GM19240 (cell line): Measurements from ENCODE around the gene EHBP1.

Experiments used
- DNase-seq: peaks from one replicate; pipeline ENCODE4 v3.0.0; 2011; ENCODE audit warnings: low spot score; ENCODE audit not compliant: insufficient read length

EHBP1 gene

GRCh38 chr2:62783679-62784078, 78.2 kb downstream of the EHBP1 start:
- DNase-seq: no peak

- DNase-seq: no peak
Measured at GRCh38 chr2:62784341-62784740, 78.8 kb downstream of the EHBP1 start.

DNA sequence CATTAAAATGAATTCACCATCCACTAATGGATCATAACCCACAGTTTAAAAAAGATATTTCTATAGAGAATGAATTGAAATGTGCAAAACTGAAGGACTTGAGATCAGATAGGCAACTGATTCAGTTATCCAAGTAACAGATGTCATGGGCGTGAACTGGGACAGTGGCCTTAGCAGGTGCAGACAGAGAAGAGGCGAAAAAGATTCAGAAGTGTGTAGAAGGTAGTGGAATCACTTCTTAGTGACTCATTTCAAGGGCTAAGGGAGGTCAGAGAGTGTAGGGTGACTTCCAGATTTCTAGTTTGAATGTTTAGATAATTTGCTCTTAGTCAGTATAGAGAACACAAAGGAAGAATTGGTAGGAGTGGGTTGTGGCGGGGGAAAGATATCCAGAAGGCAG, 79.7 kb downstream of the EHBP1 start:
- DNase-seq: no peak

DNA sequence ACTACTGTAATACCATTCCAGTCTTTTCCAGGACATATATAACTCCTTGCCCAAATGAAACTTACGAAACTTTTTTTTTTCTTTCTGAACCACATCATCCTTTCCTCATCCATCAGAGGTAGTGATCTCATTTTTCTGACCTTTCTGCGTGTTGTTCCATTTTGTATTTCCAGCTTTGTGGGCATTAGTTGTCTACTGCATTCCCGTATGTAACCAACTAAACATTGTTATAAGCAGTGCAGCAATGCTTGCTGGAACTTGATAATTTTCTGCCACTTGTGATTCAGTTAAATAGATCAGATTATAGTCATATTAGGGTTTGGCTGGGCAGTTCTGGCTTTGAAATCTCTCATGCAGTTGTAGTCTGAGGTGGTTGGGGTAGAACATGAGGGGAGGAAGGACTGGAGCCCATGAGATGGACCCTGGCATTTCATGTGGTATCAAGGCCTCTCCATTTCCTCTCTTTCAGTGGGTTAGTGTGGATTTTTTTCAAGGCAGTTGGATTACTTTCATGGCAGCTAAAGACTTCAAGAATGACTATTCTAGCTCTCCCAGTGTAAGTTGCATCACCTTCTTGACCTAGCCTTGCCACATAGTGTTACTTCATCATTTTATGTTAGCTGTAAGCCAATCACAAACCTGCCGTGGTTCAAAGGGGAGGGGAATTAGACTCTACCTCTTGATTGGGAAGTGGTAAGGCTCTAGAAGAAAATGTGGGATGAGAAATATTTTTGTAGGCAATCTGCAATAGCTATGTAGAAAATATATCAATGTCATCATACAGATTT, 80.5 kb downstream of the EHBP1 start:
- no peak for DNase-seq

- DNase-seq: no peak
Measured at GRCh38 chr2:62787386-62787785, 81.9 kb downstream of the EHBP1 start.

DNA sequence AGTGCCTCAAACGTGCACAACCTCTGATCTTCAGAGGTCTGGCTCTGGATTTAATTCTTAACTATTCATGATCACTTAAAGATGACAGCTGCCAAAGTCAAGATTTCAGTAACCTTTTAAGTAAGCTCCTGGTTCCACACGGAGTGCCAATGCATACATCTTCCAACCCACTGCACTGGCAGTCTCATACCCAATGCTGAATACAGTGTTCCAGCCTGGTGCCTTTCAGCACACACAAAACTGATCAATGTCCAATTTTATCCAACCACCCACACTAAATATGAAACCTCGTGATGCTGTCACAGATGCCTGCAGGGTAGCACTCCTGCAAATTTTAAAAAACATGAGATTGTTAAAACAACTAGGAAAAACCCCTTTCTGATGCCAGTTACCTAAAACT, 84.0 kb downstream of the EHBP1 start:
- DNase-seq: no peak

DNA sequence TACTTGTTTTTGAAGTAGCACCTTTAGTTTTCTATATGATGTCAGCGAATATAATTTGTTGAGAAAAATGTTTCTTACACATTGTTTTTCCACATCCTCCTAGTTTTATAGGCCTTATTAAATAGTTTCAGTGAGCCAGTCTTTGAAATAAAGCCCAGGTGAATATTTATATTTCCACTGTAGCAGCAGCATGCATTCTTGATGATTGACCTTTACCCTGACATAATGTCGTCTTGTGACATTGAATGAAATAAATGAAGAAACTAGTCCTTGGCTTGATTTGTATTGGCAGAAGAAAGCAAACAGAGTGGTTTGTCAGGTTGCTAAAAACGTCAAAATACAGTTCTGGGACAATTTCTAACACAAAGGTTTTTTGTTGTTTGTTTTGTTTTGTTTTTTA, 84.4 kb downstream of the EHBP1 start:
- DNase-seq: no peak

GRCh38 chr2:62792408-62792807, 86.9 kb downstream of the EHBP1 start:
- no peak for DNase-seq

DNA sequence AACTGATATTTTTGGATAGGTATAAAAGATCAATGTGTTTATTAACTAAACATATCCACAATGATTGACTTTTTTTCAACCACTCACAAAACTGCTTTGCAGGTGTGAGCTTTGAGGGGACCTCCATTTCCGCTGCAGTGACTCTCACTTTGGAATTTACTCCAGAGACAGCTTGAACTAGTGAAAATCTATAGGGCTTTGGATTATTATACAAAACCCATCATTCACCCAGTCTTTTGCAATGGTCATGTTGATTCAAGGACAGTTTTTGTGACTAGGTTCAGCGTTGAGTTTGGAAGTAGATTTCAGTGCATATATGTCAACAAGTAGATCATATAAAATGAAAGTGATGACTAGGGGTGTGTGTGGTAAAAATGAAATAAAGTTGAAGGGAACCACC, 87.7 kb downstream of the EHBP1 start:
- DNase-seq: no peak

GRCh38 chr2:62794791-62795190, 89.3 kb downstream of the EHBP1 start:
- DNase-seq: no peak

GRCh38 chr2:62795341-62795740, 89.8 kb downstream of the EHBP1 start:
- no peak for DNase-seq

DNA sequence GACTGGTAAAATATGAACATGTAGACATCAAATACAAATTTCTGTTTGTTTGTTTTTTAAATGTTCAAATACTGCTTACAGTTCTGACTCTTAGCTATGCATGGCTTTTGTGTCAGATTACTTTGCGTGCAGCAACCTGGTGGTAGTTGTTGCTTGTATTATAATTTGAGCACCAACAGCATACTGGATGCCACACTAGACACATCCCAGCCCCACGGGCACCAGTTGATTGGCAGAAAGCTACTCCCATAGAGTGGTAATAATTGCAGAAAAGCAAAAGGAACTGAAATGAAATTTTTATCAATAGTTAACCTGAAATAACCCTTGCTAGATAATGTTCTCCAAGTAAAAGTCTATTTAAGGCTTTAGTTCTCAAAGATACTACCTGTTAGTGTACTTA, 91.6 kb downstream of the EHBP1 start:
- no peak for DNase-seq

- no peak for DNase-seq
Measured at GRCh38 chr2:62800618-62801017, 95.1 kb downstream of the EHBP1 start.

DNA sequence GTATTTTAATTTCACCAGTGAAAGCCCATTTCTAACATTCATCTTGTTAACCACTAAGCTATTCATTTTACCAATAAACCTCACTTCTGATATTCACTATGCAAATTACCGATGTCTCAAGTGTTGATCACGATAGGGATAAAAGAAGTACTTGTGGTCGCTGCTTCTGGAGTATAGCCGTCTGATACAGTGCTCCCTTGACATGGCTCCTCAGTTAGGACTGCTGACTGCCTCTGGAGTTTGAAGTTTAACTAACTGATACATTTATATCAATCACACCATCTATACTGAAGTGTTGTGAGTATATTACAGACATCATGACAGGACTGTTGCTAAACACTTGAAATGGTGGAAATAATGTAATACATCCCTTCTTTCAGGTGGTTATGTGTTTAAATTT, 95.6 kb downstream of the EHBP1 start:
- no peak for DNase-seq

DNA sequence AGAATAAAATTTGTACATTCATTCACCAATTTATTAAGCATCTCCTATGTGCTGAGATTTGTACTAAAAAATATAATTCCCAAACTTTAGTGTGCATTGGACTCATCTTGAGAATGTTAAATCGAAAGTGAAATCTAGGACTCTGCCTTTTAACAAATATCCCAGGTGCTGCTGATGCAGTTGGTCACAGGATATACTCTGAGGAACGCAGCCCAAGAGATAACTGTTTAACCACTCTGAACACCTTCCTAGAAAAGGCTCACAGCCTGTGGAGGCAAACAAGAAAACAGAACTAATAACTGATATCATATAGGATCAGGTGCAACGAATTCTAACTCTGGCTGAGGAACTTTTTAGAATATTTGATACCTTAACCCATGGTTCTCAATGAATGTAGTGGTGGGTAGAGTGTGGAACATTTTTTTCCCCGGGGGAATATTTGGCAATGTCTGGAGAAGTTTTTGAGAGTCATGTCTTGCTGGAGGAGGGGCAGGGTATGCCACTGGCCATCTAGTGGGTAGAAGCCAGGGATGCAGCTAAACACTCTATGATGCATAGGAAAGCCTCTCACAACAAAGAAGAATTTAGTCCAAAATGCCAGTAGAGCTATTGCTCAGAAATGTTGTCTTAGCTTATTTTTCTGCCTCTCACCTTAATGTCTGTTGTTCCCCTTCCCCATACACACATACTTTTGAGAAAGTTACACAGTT, 96.5 kb downstream of the EHBP1 start:
- no peak for DNase-seq

DNA sequence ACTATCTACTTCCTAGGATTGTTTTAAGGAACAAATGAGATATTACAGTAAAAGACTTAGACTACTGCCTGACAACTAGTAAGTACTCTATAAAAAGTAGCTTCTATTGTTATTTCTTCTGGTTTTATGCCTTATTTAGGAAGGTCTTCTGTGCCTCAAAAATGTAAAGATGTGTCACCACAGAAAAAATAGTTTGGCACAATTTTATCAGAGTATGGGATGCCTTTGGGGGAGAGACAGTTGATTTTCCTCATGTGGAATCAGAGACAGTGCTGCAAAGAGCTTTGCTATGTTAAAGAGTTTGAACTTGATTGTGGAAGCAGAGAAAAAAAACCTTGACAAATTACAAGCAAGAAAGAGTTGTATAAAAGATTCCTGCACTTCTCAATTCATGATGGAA, 98.4 kb downstream of the EHBP1 start:
- DNase-seq: no peak

GRCh38 chr2:62806231-62806630, 100.7 kb downstream of the EHBP1 start:
- DNase-seq: no peak

- no peak for DNase-seq
Measured at GRCh38 chr2:62808554-62808953, 103.0 kb downstream of the EHBP1 start.

DNA sequence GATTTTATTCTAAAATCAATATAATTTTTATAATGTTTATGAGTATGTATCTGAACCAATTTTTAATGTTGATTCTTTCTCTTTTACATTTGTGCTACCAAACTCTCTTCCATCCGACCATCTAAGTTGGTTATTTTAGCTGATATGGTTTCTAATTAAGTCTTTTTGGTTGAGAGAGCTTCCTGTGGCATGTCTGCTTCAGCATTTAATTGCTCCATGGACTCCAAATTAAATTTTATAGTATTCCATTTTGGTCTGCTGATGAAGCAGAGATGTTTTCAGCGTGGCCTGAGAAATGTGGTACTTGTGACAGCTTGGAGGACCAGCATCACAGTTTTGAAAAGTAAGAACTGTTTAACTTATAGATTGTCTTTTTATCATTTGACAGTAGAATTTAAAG, 105.6 kb downstream of the EHBP1 start:
- DNase-seq: no peak

DNA sequence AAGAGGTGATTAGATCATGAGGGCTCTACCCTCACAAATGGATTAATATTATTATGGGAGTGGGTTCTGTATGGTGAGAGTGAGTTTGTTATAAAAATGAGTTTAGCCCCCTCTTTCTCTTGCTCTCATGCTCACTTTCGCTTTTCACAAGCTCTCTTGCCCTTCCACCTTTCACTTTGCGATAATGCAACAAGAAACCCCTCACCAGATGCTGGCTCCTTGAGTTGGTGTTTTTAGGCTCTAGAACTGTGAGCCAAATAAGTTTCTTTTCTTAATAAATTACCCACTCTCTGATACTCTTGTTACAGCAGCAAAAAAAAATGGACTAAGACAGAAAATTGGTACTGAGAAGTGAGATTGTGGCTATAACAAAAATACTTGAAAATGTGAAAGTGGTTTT, 106.5 kb downstream of the EHBP1 start:
- no peak for DNase-seq

- no peak for DNase-seq
Measured at GRCh38 chr2:62812921-62813825, 107.7 kb downstream of the EHBP1 start.

DNA sequence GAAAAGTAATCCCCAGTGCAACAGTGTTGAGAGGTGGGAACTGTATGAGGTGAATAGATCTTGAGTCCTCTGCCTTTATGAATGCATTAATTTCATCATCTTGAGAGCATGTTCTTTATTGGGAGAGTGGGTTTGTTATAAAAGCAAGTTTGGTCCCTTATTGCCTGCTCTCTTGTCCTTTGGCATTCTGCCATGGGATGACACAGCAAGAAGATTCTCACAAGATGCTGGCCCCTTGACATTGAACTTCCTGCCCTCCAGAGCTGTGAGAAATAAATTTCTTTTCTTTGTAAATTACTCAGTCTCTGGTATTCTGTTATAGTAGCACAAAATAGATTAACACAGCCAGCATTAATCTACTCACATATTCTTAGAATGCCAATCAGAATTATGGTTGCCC, 108.6 kb downstream of the EHBP1 start:
- no peak for DNase-seq
